Measurements from ENCODE around the gene TRIP13.

The TRIP13 gene

GRCh38 chr5:855771-856530, 36.7 kb upstream of the TRIP13 start:
- no peak for DNase-seq

GRCh38 chr5:856531-857425, 35.9 kb upstream of the TRIP13 start:
- no peak for DNase-seq

GRCh38 chr5:858726-859125, 34.0 kb upstream of the TRIP13 start:
- no peak for DNase-seq

GRCh38 chr5:859391-859790, 33.3 kb upstream of the TRIP13 start:
- DNase-seq: no peak

GRCh38 chr5:859798-860296, 32.8 kb upstream of the TRIP13 start:
- DNase-seq: no peak

GRCh38 chr5:860506-861150, 32.1 kb upstream of the TRIP13 start:
- DNase-seq: no peak

- no peak for DNase-seq
Observed at GRCh38 chr5:861442-862366, 31.0 kb upstream of the TRIP13 start.

- no peak for DNase-seq
Observed at GRCh38 chr5:862367-863243, 30.1 kb upstream of the TRIP13 start.

- DNase-seq: no peak
Observed at GRCh38 chr5:863244-863805, 29.4 kb upstream of the TRIP13 start.

GRCh38 chr5:864492-865167, 28.1 kb upstream of the TRIP13 start:
- DNase-seq: no peak

- DNase-seq: no peak
Observed at GRCh38 chr5:865168-865521, 27.5 kb upstream of the TRIP13 start.

GRCh38 chr5:865771-866170, 26.9 kb upstream of the TRIP13 start:
- DNase-seq: no peak

- no peak for DNase-seq
Observed at GRCh38 chr5:867300-867870, 25.3 kb upstream of the TRIP13 start.

GRCh38 chr5:868428-869135, 24.1 kb upstream of the TRIP13 start:
- no peak for DNase-seq

- no peak for DNase-seq
Observed at GRCh38 chr5:870956-871355, 21.7 kb upstream of the TRIP13 start.

- DNase-seq: no peak
Observed at GRCh38 chr5:871596-872298, 20.9 kb upstream of the TRIP13 start.

- DNase-seq: no peak
Observed at GRCh38 chr5:872301-872700, 20.4 kb upstream of the TRIP13 start.

GRCh38 chr5:873328-873727, 19.4 kb upstream of the TRIP13 start:
- no peak for DNase-seq

- no peak for DNase-seq
Observed at GRCh38 chr5:875931-876330, 16.8 kb upstream of the TRIP13 start.

Data from femur (tissue), 1 donor.